HepG2 (cell line): ENCODE measurements around the gene HMCN1. TPM values are rescaled to one million over a fixed set of nuclear protein-coding genes. Genes with fewer than 3 reads are reported as not detected.

Experiments
- ATAC-seq: fragments of 200-7000 bp; cut with Tn5 transposase; 3 replicates; pipeline ENCODE4 v1.9.1; 2020; ENCODE audit warnings: mild to moderate bottlenecking, moderate library complexity
- BruUV-seq: library from RNA; stranded (reverse); fragments of 400-500 nt; replicated peaks from 2 replicates; lab custom pipeline; 2021; lab: Mats Ljungman, UMichigan
- CTCF ChIA-PET: fragments of 300-600 bp; formaldehyde crosslinking; extraction: SDS; loops from one replicate; lab custom pipeline; 2021; ENCODE audit warnings: low total read pairs, inconsistent platforms, low intra/inter-chr PET ratio; lab: Yijun Ruan, JAX
- POLR2A ChIA-PET: fragments of 350-600 bp; sonication (Branson Sonifier 250); formaldehyde crosslinking; loops from one replicate; lab custom pipeline; 2020; ENCODE audit warnings: antibody characterized with exemption, inconsistent platforms; lab: Yijun Ruan, JAX
- DNase-seq: peaks from one replicate; pipeline ENCODE4 v3.0.0-alpha.2; 2015; ENCODE audit warnings: low spot score
- FAIRE-seq: peaks from 3 replicates; lab custom pipeline; 2011; peaks lifted over from hg19 to GRCh38; lab: Jason Lieb, UNC
- H2AFZ ChIP-seq: one replicate; pipeline ENCODE4 v1.6.1; 2011; ENCODE audit warnings: low read length, inconsistent platforms
- H3K27ac ChIP-seq: fragments of 300-600 bp; 3 replicates; pipeline ENCODE4 v1.8.0; 2011; ENCODE audit warnings: mixed run types, mild to moderate bottlenecking, mixed read lengths, low read length, inconsistent platforms; ENCODE audit not compliant: insufficient read depth; ENCODE audit errors: extremely low read length
- H3K27me3 ChIP-seq, 2 experiments: fragments of 200-600 bp in 1 of 2; 2 replicates in 1 of 2; 3 replicates in 1 of 2; pipeline versions ENCODE4 v1.6.0 to v1.8.0; 2011; ENCODE audit warnings: low read length in 2 of 2, mild to moderate bottlenecking in 2 of 2, moderate library complexity in 2 of 2, inconsistent platforms in 1 of 2; ENCODE audit not compliant: insufficient read depth in 2 of 2, control insufficient read depth in 1 of 2
- H3K36me3 ChIP-seq, 2 experiments: fragments of 200-600 bp in 1 of 2; replicated peaks in 1 of 2; 2 replicates in 1 of 2; 3 replicates in 1 of 2; pipeline versions ENCODE4 v1.5.1 to v1.8.0; 2011; ENCODE audit warnings: low read length in 2 of 2, inconsistent platforms in 1 of 2; ENCODE audit not compliant: insufficient read depth in 2 of 2, control insufficient read depth in 1 of 2
- H3K4me1 ChIP-seq: 2 replicates; pipeline ENCODE4 v1.5.1; 2012; ENCODE audit warnings: low read length, inconsistent platforms; ENCODE audit not compliant: insufficient read depth
- H3K4me2 ChIP-seq: 2 replicates; pipeline ENCODE4 v1.6.0; 2011; ENCODE audit warnings: low read depth, low read length, inconsistent platforms
- H3K4me3 ChIP-seq, 3 experiments: fragments of 200-600 bp in 1 of 3; sonication (generic), shearing (Covaris generic) in 1 of 3; replicated peaks in 1 of 3; 2 replicates each; pipeline ENCODE4 v1.5.1; 2011 to 2016; ENCODE audit warnings: low read length in 3 of 3, inconsistent platforms in 2 of 3, low read depth in 2 of 3, mild to moderate bottlenecking in 2 of 3, control low read depth in 1 of 3, mixed read lengths in 1 of 3; ENCODE audit not compliant: insufficient read depth in 1 of 3
- H3K79me2 ChIP-seq: one replicate; pipeline ENCODE4 v1.6.1; 2011; ENCODE audit warnings: low read length, inconsistent platforms; ENCODE audit not compliant: insufficient read depth
- H3K9ac ChIP-seq: 2 replicates; pipeline ENCODE4 v1.6.0; 2011; ENCODE audit warnings: mild to moderate bottlenecking, low read depth, low read length, inconsistent platforms; ENCODE audit not compliant: insufficient read depth
- H3K9me3 ChIP-seq: 2 replicates; pipeline ENCODE4 v1.5.1; 2012; ENCODE audit warnings: mild to moderate bottlenecking, low read length
- H4K20me1 ChIP-seq: 2 replicates; pipeline ENCODE4 v1.6.0; 2011; ENCODE audit warnings: inconsistent platforms, mild to moderate bottlenecking, low read length, moderate library complexity; ENCODE audit not compliant: insufficient read depth
- ATF7 ChIP-seq, 2 experiments: fragments of 450-650 bp in 1 of 2; sonication (generic) in 1 of 2; formaldehyde crosslinking in 1 of 2; IDR thresholded peaks; 2 replicates each; pipeline versions ENCODE4 v1.4.0 to v1.6.1; 2016 to 2020; ENCODE audit warnings: antibody characterized with exemption in 1 of 2, mild to moderate bottlenecking in 1 of 2, missing genetic modification reagents in 1 of 2
- HCFC1 ChIP-seq: fragments of 150-350 bp; IDR thresholded peaks from 2 replicates; pipeline ENCODE4 v1.6.1; 2014; ENCODE audit warnings: low read depth, low read length
- RAD51 ChIP-seq: fragments of 450-650 bp; IDR thresholded peaks from 2 replicates; pipeline ENCODE4 v1.6.1; 2016; ENCODE audit warnings: borderline replicate concordance
- RBFOX2 ChIP-seq: fragments of 200-400 bp; formaldehyde crosslinking; IDR thresholded peaks from 2 replicates; pipeline ENCODE4 v1.6.1; 2017; ENCODE audit warnings: low read depth, mild to moderate bottlenecking, low read length
- SNAPC2 ChIP-seq: sonication (generic); formaldehyde crosslinking; IDR thresholded peaks from 2 replicates; pipeline ENCODE4 v1.8.1; 2022; ENCODE audit warnings: mild to moderate bottlenecking, missing genetic modification reagents
- ZNF124 ChIP-seq: sonication (generic); formaldehyde crosslinking; IDR thresholded peaks from 2 replicates; pipeline ENCODE4 v1.4.0; 2020; ENCODE audit warnings: missing genetic modification reagents
- ZNF329 ChIP-seq: sonication (generic); formaldehyde crosslinking; IDR thresholded peaks from 2 replicates; pipeline ENCODE4 v1.9.0; 2021; ENCODE audit warnings: low read depth, mild to moderate bottlenecking, missing genetic modification reagents
- ZNF737 ChIP-seq: sonication (generic); formaldehyde crosslinking; IDR thresholded peaks from 2 replicates; pipeline ENCODE4 v1.5.0; 2020; ENCODE audit warnings: missing genetic modification reagents, mild to moderate bottlenecking, borderline replicate concordance
- ZNF777 ChIP-seq: sonication (generic); formaldehyde crosslinking; IDR thresholded peaks from 2 replicates; pipeline ENCODE4 v1.4.0; 2020; ENCODE audit warnings: missing genetic modification reagents
- ZNF782 ChIP-seq: sonication (generic); formaldehyde crosslinking; IDR thresholded peaks from 2 replicates; pipeline ENCODE4 v1.4.0; 2020; ENCODE audit warnings: missing genetic modification reagents, mild to moderate bottlenecking, borderline replicate concordance
- WGBS: methylation state at CpG from one replicate; pipeline ENCODE4 v1.1.6; 2017; ENCODE audit warnings: low lambda C conversion rate; 5-methylcytosine and 5-hydroxymethylcytosine counted together
- in situ Hi-C: cut with HindIII; loops from 2 replicates; pipeline ENCODE4 v1.10.0; 2017; ENCODE audit warnings: low pct_unique_long_range_greater_than_20kb; ENCODE audit not compliant: extremely low pct_ligation_motif_present
- intact Hi-C: fragments of 100-400 bp; cut with micrococcal nuclease; formaldehyde crosslinking; loops from one replicate; pipeline ENCODE4 v1.10.0; 2022; ENCODE audit not compliant: unreplicated experiment
- polyA plus RNA-seq, 8 experiments: library from polyadenylated mRNA; depleted of rRNA in 3 of 8; stranded (reverse) in 7 of 8; unstranded in 1 of 8; fragments of >200 nt; fragmentation: Illumina TruSeq in 4 of 8; extraction: Trizol in 4 of 8; gene quantifications; 2 replicates each; pipeline versions ENCODE4 v1.2.1 to v1.2.3, GENCODE V29; 2011 to 2016; ENCODE audit warnings: low read depth in 4 of 8, missing spikeins in 1 of 8, mixed read lengths in 1 of 8; ENCODE audit not compliant: insufficient read depth in 1 of 8
- total RNA-seq, 5 experiments: library from RNA; depleted of rRNA; stranded (reverse); fragments of >200 nt; fragmentation: Illumina TruSeq; extraction: Trizol; gene quantifications; 2 replicates each; pipeline ENCODE4 v1.2.3, GENCODE V29; 2016; ENCODE audit warnings: low read depth in 1 of 5
- TF ChIP-seq, protein P1 (sequence below): sonication (generic); formaldehyde crosslinking; IDR thresholded peaks from 2 replicates; pipeline ENCODE4 v1.4.0; 2020; ENCODE audit warnings: missing genetic modification reagents, mild to moderate bottlenecking, borderline replicate concordance
- TF ChIP-seq, protein P2 (sequence below): conservative IDR thresholded peaks from 2 replicates; pipeline ENCODE4 v1.6.1; 2018; ENCODE audit warnings: missing genetic modification reagents
- TF ChIP-seq, protein P3 (sequence below): sonication (generic); formaldehyde crosslinking; IDR thresholded peaks from 2 replicates; pipeline ENCODE4 v1.9.0; 2021; ENCODE audit warnings: missing genetic modification reagents, borderline replicate concordance
- TF ChIP-seq, protein P4 (sequence below): sonication (generic); formaldehyde crosslinking; IDR thresholded peaks from 2 replicates; pipeline ENCODE4 v1.4.0; 2020; ENCODE audit warnings: mild to moderate bottlenecking, low read depth, missing genetic modification reagents

The HMCN1 gene
- total and polyA plus RNA-seq, 2 of the 13 experiments (the other 11 are each of a cell fraction or from before 2014, with no cell fraction given): 0.03 TPM; not detected in 1

DNA sequence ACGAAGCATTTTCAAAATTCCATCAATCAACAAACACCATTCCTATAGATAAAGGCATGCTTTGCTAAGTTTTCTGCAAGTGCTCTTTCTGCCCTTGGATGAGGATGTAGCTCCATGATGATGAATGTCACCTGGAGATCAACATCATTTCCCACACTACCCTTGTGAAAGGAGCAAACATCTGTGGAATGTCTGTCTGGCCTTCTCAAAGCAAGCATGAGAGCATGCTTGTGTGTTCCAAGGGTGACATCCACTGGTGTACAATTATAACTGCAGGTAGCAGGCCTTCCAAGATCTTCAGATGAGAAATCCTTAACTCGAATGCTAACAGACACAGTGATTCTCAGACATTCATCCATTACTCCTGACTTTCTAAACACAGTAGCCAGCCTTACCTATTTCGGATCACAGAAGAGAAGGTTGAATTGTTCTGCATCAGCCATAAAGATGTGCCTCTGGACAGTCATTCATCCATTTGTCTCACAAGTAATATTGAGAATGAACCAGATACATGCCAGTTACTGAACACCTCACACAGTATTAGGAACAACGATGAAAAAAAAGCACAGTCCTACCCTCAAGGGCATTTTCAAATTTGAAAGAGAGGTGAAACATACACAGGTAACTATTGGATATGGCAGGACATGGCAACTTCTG lies 478.5 kb downstream of the HMCN1 start:
- no peak overlapping the region for H2AFZ ChIP-seq
- POLR2A ChIA-PET: no interaction called here
- in situ Hi-C loops: loop anchor here (5.0 kb wide), 2 partner anchors 400 to 495 kb away; no protein-coding TSS in a partner anchor
- TF ChIP-seq HCFC1: no peak
- TF ChIP-seq ZNF737 (CRISPR knock-in tag): no peak
- TF ChIP-seq ATF7 (IDR thresholded peaks at IDR 0.05): no peak
- no peak for TF ChIP-seq ATF7 (CRISPR knock-in tag; IDR thresholded peaks at IDR 0.05)
- TF ChIP-seq, protein P1, sequence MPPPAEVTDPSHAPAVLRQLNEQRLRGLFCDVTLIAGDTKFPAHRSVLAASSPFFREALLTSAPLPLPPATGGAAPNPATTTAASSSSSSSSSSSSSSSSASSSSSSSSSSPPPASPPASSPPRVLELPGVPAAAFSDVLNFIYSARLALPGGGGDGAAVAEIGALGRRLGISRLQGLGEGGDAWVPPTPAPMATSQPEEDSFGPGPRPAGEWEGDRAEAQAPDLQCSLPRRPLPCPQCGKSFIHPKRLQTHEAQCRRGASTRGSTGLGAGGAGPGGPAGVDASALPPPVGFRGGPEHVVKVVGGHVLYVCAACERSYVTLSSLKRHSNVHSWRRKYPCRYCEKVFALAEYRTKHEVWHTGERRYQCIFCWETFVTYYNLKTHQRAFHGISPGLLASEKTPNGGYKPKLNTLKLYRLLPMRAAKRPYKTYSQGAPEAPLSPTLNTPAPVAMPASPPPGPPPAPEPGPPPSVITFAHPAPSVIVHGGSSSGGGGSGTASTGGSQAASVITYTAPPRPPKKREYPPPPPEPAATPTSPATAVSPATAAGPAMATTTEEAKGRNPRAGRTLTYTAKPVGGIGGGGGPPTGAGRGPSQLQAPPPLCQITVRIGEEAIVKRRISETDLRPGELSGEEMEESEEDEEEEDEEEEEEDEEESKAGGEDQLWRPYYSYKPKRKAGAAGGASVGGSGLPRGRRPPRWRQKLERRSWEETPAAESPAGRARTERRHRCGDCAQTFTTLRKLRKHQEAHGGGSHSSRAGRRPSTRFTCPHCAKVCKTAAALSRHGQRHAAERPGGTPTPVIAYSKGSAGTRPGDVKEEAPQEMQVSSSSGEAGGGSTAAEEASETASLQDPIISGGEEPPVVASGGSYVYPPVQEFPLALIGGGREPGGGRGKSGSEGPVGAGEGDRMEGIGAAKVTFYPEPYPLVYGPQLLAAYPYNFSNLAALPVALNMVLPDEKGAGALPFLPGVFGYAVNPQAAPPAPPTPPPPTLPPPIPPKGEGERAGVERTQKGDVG (CRISPR knock-in tag): no peak
- no peak for TF ChIP-seq ZNF777 (CRISPR knock-in tag)
- TF ChIP-seq ZNF782 (CRISPR knock-in tag): no peak
- TF ChIP-seq, protein P2, sequence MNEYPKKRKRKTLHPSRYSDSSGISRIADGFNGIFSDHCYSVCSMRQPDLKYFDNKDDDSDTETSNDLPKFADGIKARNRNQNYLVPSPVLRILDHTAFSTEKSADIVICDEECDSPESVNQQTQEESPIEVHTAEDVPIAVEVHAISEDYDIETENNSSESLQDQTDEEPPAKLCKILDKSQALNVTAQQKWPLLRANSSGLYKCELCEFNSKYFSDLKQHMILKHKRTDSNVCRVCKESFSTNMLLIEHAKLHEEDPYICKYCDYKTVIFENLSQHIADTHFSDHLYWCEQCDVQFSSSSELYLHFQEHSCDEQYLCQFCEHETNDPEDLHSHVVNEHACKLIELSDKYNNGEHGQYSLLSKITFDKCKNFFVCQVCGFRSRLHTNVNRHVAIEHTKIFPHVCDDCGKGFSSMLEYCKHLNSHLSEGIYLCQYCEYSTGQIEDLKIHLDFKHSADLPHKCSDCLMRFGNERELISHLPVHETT (CRISPR knock-in tag): no peak
- no peak for TF ChIP-seq RAD51
- TF ChIP-seq SNAPC2 (CRISPR knock-in tag): no peak
- TF ChIP-seq RBFOX2: no peak
- no peak for TF ChIP-seq ZNF329
- TF ChIP-seq, protein P3, sequence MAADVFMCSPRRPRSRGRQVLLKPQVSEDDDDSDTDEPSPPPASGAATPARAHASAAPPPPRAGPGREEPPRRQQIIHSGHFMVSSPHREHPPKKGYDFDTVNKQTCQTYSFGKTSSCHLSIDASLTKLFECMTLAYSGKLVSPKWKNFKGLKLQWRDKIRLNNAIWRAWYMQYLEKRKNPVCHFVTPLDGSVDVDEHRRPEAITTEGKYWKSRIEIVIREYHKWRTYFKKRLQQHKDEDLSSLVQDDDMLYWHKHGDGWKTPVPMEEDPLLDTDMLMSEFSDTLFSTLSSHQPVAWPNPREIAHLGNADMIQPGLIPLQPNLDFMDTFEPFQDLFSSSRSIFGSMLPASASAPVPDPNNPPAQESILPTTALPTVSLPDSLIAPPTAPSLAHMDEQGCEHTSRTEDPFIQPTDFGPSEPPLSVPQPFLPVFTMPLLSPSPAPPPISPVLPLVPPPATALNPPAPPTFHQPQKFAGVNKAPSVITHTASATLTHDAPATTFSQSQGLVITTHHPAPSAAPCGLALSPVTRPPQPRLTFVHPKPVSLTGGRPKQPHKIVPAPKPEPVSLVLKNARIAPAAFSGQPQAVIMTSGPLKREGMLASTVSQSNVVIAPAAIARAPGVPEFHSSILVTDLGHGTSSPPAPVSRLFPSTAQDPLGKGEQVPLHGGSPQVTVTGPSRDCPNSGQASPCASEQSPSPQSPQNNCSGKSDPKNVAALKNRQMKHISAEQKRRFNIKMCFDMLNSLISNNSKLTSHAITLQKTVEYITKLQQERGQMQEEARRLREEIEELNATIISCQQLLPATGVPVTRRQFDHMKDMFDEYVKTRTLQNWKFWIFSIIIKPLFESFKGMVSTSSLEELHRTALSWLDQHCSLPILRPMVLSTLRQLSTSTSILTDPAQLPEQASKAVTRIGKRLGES: no peak
- no peak for TF ChIP-seq ZNF124 (CRISPR knock-in tag)
- TF ChIP-seq, protein P4, sequence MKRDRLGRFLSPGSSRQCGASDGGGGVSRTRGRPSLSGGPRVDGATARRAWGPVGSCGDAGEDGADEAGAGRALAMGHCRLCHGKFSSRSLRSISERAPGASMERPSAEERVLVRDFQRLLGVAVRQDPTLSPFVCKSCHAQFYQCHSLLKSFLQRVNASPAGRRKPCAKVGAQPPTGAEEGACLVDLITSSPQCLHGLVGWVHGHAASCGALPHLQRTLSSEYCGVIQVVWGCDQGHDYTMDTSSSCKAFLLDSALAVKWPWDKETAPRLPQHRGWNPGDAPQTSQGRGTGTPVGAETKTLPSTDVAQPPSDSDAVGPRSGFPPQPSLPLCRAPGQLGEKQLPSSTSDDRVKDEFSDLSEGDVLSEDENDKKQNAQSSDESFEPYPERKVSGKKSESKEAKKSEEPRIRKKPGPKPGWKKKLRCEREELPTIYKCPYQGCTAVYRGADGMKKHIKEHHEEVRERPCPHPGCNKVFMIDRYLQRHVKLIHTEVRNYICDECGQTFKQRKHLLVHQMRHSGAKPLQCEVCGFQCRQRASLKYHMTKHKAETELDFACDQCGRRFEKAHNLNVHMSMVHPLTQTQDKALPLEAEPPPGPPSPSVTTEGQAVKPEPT (CRISPR knock-in tag): no peak

More for the DNA sequence above, 478.5 kb downstream of the HMCN1 start:
- ATAC-seq (peak; percentile 95), DNase-seq (peak; percentile 74), FAIRE-seq (peak; percentile 86)
- H3K4me3 ChIP-seq: no peak overlapping the region
- no peaks in the 10 kb centered on the region for H3K27me3 ChIP-seq
- no peaks in the 10 kb centered on the region for H3K36me3 ChIP-seq
- 6% methylated on average over 4 of the region's 4 CpGs for WGBS
- no peaks in the 10 kb centered on the region for H4K20me1 ChIP-seq
- no peaks in the 10 kb centered on the region for H3K9me3 ChIP-seq
- H3K27ac ChIP-seq: no peak overlapping the region
- CTCF ChIA-PET: interaction anchor here (1.2 to 1.6 kb wide), 3 partner anchors 57 to 493 kb away, joined by 5 to 26 read pairs (median 14); no protein-coding TSS in a partner anchor
- H3K4me1 ChIP-seq: no peaks in the 10 kb centered on the region
- no TSS peak for BruUV-seq
- H3K79me2 ChIP-seq: no peaks in the 10 kb centered on the region
- no peak overlapping the region for H3K4me2 ChIP-seq
- no peak overlapping the region for H3K9ac ChIP-seq
- intact Hi-C loops: loop anchor here (1.0 kb wide), 2 partner anchors 57 to 399 kb away; no protein-coding TSS in a partner anchor
